ENCODE data around the gene SMIM15. TPM values are rescaled to one million over a fixed set of nuclear protein-coding genes. Genes with fewer than 3 reads are reported as not detected.

Gene SMIM15
- total RNA-seq, 1 donor from 2014 or later, result 24.1 TPM

DNA sequence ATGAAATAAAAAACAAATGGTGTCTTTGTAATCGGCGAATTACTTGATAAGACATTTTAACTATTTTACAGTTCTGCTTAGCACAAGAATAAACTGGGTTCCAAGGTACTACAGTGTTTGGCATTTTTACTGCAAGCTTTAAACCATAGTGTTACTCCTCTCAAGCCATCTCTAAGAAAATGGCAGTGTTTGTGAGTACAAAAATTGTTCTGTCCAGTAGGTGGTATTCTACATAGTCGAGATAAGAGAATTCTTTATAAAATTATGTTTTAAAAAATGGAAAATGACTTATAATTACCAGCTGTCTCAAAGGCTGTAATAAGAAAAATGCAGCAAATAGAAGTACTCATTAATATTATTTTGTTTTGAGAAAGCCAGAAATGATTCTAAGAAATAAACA, 3.2 kb downstream of the SMIM15 start:
- no peak for DNase-seq

DNA sequence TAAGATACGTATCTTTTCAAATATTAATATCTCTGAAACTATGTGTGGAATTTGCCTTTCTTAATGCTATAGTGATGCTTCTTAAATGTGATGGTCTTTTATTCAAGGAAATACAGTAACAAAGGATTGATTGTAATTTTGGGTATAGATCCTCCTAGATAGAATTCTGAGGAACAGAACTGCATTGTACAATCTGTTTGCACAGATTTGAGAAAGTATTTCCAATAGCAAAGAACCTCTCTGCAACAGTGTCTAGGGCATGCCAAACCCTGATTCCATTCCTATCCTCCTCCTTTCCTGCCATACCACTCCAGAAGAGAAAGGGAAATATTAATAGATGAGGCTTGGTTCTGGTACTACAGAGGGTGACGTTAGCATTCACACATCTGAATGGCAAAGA, 10.4 kb downstream of the SMIM15 start:
- no peak for DNase-seq

DNA sequence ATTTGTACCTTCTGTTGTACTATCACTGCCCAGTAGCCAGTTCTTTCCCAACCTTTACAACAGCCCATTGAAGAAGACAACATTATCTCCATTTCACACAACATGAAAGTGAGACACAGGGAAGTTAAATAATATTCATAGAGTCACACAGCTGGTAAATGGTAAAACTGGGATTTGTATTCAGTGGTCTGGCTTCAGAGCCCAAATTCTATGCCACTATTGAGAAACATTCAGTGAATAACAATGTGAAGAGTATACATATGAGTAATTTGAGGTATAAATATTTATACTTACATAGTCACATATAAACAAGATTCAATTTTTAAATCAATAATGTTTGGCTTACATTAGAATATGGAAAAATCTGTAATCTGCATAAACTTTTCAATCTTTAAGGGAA, 13.8 kb downstream of the SMIM15 start:
- DNase-seq, result no peak

DNA sequence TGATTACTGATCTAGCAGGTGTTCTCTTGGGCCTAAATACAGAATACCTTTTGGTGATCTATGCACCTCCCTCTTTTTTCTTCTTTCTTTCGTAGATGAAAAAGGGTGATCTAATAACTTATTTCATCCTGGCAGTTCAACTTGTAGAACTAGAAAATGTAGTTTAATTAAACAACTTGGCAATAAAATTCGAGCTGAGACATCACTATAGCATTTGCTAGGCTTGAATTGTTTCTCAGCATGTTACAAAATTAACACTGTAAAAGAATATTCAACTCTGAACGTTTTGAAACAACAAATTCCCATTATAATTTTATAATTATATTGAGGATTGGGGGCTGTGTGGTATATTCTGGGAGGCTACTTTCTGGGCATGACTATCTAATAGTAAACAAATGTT, 19.5 kb downstream of the SMIM15 start:
- no peak for DNase-seq

DNA sequence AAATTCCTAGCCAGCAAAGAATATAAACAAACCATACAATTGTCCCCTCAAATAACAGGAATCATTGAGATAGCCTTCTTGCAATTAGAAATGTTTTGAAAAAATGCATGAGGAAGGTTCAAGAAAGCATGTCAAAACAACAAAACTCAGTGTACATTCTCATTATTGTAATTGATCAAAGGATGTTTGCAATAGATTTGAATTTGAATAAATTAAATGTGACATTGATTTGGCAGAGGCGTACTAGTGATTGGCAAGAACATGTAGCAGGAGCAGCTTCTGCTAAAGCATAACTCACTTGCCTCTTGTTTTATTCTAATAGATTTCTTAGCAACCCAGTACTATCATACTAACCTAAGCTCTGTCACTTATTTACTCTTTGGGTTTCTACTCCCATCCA, 19.9 kb downstream of the SMIM15 start:
- DNase-seq, result no peak

DNA sequence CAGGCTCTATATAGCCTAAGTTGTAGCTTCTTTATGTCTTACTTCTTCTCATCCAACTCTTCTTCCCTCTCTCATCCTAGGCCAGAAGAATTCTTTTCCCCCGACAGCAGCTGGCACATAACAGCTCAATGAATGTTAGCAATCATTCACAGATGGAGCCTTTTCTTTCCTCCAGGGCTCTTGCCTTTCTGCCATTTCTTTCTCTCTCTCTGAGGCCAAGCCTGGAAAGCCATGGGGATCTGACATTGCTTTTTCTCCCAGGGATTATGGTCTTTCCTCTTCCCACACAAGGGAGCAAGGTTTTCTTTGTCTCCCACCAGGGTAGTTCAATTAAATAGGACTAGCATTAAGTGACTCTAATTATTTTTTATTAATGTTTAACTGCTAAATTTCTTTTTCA, 20.5 kb downstream of the SMIM15 start:
- no peak for DNase-seq

DNA sequence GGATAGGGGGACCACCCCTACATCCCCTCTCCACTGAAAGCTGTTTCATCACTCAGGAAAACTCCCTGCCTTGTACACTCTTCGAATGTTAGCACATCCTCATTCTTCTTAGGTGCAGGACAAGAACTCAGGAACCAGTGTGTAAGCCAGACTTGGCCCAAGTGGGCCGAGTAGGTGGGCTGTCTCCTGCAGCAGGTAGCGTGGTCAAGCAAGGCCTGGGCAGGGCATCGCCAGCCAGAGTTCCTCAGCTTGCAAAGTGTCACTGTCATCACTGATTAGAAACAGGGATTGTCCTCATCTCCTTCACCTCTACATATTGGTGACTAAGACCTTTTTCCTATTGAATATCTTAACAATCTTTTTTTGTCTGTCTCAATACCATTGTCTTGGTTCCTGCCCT, 22.3 kb downstream of the SMIM15 start:
- DNase-seq, result no peak

DNA sequence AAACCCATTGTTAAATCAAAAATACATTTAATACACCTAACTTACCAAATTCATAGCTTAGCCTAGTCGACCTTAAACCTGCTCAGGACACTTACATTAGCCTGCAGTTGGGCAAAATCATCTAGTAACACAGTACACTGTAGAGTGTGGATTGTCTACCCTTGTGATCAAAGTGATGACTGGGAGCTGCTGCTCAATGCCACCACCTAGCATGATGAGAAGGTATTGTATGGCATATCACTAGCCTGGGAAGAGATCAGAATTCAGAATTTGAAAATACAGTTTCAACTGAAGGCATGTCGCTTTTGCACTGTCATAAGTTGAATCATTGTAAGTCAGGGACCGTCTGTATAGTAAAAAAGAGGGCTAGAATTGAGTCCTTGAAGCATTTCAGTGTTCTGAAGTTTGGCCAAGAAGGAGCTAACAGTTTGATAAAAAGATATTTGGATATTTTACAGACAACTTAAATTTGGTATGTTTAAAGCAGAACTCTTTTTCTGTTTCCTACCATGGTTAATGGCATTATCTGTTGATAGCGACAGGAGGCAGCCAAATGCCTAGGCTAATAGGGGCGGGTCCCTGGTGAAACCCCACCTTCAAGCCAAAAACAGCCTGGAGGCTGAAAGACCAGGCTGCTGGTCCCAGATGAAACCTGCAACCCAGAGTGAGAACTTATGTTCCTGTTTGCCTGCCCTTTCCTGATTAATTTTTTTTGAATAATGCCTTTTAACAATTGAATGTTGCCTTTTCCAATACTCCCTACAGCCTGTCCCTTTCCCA, 23.0 kb downstream of the SMIM15 start:
- no peak for DNase-seq

DNA sequence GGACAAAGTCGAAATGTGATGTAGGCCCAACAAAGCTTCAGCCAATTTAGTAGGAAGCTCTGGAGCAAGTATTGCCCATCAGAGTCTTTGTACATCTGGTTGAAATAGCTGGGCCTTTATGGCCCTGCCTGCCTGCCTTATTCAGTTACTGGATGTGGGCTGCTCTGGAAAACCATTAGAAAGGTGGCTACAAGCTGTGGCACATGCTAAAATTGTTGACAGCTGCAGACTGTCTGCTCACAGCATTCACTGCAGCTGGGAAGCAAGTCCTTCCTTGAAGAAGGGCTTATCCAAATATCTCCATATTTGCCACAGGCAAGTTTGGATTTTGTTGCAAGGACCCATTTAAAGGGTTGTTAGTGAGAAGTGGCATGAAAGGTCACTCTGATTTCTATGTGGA, 24.4 kb downstream of the SMIM15 start:
- DNase-seq, result peak; percentile 6

DNA sequence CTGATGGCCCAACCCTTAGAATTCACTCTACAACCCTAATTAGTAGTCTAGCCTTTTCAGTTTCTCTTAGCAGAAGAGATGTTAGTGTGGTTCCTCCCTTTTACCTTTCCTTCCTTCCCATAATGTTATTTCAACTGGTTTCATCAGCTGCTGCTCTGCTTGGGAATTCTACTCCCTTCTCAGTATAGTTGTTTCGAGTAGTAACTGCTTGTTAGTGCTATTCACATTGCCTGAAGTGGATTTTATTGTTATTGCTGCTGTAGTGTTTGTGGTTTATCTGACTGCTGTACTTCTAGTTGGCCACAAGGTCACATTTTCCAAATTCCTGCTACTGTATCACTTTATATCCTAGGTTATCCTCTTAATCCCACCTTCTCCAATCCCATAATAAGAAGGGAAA, 29.7 kb downstream of the SMIM15 start:
- no peak for DNase-seq

DNA sequence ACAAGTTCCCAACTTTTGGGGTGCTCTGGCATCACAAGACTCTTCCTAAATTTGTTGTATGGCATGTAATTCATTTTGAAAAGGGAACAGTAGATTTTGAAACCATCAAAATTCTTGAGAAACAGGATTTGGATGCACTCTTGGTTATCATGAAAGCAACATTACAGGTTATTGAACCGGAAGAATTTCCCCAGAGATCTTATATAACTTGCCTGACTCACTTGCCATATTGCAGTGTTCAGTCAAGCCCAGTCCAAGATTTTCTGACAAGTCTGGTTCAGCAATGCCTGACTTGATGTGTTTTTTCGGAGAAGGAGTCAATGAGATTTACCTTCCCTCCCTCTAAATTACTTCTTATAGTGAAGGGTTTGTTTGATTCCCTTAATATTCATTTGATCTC, 32.0 kb downstream of the SMIM15 start:
- no peak for DNase-seq

DNA sequence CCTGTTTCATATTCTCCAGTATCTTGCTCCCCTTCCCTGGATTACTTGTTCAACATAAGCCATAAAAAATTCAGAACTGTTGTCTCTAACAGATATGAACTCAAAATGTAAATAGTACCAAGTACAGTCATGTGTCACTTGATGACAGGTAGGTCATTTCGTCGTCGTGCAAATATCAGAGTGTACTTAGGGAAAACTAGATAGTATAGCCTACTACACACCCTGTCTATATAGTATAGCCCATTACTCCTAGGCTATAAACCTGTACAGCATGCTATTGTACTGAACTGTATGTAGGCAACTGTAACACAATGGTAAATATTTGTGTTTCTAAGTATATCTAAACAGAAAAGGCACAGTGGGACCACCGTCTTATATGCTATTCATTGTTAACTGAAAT, 39.1 kb downstream of the SMIM15 start:
- DNase-seq, result no peak

DNA sequence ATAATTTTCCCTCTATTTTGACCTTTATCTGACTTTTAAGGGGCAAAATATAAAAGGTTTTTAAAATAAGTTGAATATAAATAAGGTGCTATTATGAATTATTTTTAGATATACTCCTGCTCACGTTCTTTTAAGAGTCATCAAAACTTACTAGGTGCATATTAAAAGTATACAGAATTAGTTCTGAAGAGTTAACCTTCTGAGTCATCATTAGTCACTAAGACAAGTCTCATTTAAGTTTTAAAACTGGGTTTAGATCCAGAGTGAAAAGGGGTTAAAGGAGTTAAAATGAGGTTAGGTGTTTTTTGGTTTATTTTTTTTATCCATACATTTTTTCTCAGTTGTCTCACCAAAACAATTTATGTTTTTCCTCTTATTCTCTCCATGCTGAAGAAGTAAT, 41.7 kb downstream of the SMIM15 start:
- DNase-seq, result no peak

DNA sequence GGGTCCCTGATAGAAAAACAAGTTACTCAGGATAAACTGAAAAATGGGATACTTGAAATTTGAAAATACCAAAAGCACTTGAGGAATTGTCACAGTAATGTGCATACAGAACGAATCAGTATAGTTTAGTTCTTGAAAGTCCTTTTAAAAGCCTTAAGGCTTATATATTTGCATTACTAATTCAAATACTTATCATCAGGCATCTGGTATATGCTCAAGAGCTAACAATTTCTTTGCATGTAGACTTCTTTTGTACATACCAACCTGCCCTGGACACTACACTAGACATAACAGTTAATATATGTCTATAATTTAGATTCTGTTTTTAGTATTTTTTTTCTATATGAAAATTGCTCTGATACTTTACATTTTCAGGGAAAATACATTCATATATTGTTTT, 43.2 kb downstream of the SMIM15 start:
- no peak for DNase-seq

DNA sequence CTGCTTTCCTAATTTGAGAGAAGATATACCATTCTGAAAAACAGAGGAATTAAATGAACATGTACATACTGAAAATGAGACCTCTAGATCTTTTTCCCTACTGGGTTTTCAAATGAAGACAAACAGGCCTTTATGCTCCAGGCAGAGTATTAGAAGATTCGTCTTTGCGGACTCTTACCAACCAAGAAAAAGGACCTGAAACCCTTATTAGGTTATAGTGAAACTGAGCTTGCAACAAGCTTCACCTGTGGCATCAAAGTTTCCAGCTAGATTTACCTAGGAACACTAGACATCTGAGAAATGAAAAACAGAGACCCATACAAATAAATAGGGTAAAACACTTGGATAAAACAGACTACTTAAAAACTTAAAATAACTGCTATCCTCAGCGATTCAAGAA, 46.3 kb downstream of the SMIM15 start:
- DNase-seq, result no peak

DNA sequence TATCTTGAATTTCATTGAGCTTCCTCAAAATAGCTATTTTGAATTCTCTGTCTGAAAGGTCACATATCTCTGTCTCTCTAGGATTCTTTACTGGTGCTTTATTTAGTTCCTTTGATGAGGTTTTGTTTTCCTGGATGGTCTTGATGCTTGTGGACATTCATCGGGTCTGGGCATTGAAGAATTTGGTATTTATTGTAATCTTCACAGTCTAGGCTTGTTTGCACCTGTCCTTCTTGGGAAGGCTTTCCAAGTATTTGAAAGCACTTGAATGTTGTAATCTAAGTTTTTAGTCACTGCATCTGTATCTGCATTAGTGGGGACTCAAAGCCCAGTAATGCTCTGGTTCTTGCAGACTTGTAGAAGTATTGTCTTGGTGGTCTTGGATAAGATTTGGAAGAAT, 47.8 kb downstream of the SMIM15 start:
- DNase-seq, result no peak

Other genes with a start within 250 kb of the SMIM15 start
- gene ERCC8, start 217.4 kb downstream of the SMIM15 start, total RNA-seq, result 35.2 TPM
- 18.1 TPM for gene NDUFAF2, start 217.3 kb downstream of the SMIM15 start, total RNA-seq
- 14.5 TPM for gene ZSWIM6, start 169.8 kb upstream of the SMIM15 start, total RNA-seq

Data from tongue (tissue), 2 donors.